22Rv1 (cell line): ENCODE measurements around the gene WASHC3.
"Not testable (repeated sequence)": the region's sequence is repeated elsewhere in the genome, so short reads cannot be mapped to it uniquely, and the experiment has no call there.

Source experiments
- CTCF ChIP-seq: fragments of 450-650 bp; IDR thresholded peaks from 2 replicates; pipeline ENCODE4 v1.5.1; 2017; ENCODE audit warnings: mild to moderate bottlenecking
- ZFX ChIP-seq: fragments of 450-650 bp; IDR thresholded peaks from 2 replicates; pipeline ENCODE4 v1.6.1; 2017; ENCODE audit warnings: antibody characterized with exemption, borderline replicate concordance

DNA sequence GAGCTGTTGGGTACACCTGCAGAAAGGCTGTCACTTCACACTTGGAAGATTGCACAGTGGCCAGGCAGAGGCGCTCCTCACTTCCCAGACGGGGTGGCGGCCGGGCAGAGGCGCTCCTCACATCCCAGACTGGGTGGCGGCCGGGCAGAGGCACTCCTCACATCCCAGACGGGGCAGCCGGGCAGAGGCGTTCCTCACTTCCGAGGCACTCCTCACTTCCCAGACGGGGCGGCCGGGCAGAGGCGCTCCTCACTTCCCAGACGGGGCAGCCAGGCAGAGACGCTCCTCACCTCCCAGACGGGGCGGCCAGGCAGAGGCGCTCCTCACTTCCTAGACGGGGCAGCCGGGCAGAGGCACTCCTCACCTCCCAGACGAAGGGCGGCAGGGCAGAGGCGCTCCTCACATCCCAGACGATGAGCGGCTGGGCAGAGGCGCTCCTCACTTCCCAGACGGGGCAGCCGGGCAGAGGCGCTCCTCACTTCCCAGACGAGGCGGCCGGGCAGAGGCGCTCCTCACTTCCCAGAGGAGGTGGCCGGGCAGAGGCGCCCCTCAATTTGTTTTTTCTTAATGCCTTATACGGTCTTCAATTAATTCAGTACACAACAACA, 27.5 kb upstream of the WASHC3 start:
- TF ChIP-seq CTCF, ZFX: not testable (repeated sequence)
